ENCODE measurements around the gene KLK7.
A peak's percentile ranks its signal among the peaks of the same experiment; 100 is the strongest.

The KLK7 gene

DNA sequence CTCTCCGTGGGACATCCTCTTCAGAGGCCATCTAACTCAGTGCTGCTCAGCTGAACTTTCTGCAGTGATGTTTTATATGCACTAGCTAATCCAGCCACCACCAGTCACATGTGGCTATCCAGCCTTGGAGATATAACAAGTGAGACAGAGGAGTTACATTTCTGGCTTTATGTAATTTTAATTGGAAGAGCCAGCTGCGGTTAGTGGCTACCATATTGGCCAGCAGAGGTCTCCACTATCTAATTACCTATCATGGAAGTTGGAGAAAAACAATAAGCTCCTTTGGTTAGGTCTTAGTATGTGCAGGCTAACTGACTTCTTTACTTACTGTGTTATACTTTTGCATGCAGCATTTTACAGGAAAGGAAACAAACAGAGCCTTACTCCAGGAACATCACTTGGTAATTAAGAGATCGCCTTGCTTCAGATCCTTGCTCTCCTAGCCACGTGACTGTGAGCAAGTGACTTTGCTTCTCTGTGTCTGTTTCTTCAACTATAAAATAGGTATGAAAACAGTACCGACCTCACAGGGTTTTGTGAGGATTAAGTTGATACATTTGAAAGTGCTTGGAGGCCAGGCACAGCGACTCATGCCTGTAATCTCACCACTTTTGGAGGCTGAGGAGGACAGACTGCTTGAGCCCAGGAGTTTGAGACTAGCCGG is 37.4 kb upstream of the KLK7 start:
- TF ChIP-seq TEAD4 (IDR thresholded peaks at IDR 0.05) (no peak), YY1 (IDR thresholded peaks at IDR 0.05; ENCODE audit: low read depth) (no peak), FOXM1 (IDR thresholded peaks at IDR 0.05; ENCODE audit: borderline replicate concordance, low read depth) (no peak), EP300 (IDR thresholded peaks at IDR 0.05; ENCODE audit: borderline replicate concordance) (no peak), CREB1 (IDR thresholded peaks at IDR 0.05; ENCODE audit: low read depth) (no peak), NFIC (IDR thresholded peaks at IDR 0.05) (no peak), TCF12 (IDR thresholded peaks at IDR 0.05; ENCODE audit: low read depth) (no peak), RAD21 (IDR thresholded peaks at IDR 0.05; ENCODE audit: low read depth) (peak; percentile 43), CEBPB (IDR thresholded peaks at IDR 0.05) (no peak)
- TF ChIP-seq, protein P1, sequence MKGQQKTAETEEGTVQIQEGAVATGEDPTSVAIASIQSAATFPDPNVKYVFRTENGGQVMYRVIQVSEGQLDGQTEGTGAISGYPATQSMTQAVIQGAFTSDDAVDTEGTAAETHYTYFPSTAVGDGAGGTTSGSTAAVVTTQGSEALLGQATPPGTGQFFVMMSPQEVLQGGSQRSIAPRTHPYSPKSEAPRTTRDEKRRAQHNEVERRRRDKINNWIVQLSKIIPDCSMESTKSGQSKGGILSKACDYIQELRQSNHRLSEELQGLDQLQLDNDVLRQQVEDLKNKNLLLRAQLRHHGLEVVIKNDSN (IDR thresholded peaks at IDR 0.05), result peak; percentile 31; the same call in 1 of the 2 replicates

DNA sequence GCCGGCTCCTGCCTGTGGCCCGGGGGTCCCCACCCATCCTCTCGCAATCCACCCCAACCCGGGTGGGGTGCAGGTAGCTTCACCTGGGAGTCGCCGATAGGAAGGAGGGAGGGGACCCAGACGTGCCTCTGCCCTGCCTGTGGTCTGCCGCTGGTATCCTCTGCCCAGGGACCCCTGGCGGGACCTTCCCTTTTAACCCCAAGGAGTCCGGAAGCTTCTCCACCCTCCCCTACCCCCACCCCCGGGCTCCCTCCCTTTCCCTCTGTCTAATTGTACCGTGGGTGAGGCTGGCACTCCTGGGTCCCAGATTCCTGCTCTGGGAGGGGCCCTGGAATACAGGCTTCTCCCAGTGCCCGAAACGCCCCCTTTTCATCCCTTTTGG is 35.8 kb upstream of the KLK7 start, which contains the start of gene KLK10:
KLK10 (minus strand) TSS at position 166 of the 382 bp plus-strand sequence. CDS start 579 bp downstream, outside the sequence.
- no peak for TF ChIP-seq ZBTB7A (IDR thresholded peaks at IDR 0.05; ENCODE audit: low read depth)
- no peak for TF ChIP-seq EP300 (IDR thresholded peaks at IDR 0.05; ENCODE audit: borderline replicate concordance)
- TF ChIP-seq, protein P2, sequence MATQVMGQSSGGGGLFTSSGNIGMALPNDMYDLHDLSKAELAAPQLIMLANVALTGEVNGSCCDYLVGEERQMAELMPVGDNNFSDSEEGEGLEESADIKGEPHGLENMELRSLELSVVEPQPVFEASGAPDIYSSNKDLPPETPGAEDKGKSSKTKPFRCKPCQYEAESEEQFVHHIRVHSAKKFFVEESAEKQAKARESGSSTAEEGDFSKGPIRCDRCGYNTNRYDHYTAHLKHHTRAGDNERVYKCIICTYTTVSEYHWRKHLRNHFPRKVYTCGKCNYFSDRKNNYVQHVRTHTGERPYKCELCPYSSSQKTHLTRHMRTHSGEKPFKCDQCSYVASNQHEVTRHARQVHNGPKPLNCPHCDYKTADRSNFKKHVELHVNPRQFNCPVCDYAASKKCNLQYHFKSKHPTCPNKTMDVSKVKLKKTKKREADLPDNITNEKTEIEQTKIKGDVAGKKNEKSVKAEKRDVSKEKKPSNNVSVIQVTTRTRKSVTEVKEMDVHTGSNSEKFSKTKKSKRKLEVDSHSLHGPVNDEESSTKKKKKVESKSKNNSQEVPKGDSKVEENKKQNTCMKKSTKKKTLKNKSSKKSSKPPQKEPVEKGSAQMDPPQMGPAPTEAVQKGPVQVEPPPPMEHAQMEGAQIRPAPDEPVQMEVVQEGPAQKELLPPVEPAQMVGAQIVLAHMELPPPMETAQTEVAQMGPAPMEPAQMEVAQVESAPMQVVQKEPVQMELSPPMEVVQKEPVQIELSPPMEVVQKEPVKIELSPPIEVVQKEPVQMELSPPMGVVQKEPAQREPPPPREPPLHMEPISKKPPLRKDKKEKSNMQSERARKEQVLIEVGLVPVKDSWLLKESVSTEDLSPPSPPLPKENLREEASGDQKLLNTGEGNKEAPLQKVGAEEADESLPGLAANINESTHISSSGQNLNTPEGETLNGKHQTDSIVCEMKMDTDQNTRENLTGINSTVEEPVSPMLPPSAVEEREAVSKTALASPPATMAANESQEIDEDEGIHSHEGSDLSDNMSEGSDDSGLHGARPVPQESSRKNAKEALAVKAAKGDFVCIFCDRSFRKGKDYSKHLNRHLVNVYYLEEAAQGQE (IDR thresholded peaks at IDR 0.05; ENCODE audit: low read depth), result no peak
- TF ChIP-seq YY1 (IDR thresholded peaks at IDR 0.05; ENCODE audit: low read depth), result no peak
- no peak for TF ChIP-seq TCF12 (IDR thresholded peaks at IDR 0.05; ENCODE audit: low read depth)

DNA sequence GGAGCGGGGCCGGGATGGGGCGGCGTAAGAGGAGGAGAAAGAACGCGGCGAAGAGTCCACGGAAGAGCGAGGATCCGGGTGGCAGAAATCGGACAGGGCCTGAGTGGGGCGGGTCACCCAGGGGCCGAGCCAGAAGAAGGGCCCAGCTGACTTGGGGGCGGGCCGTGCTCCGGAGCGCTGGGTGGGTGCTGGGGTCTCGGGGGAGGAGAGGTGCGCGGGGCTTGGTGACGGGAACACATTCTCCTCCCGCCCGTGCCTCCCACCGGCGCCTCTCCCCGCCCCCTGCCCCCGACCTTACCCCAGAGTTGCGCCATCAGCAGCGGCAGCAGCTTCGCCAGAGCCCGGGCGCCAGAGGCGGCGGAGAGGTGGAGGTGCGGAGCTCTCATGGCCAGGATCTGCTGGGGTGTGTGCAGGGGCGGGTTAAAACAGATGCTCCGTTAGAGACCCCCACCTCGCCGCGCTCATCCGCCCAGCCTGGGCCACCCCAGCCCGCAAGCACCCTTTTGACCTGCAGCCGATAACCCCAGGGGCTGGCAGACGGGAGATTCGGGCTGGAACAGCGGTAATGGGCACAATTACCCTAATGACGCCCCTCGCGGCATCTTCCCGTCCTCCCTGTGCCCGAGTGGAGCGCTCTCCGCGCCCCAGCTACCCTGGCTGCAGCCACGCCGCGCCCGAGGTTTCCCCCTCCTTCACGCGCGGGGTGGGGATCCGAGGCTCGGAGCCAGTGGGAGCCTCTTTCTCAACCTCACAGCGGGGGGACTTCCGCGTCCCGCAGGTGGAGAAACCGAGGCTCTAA is 35.2 kb upstream of the KLK7 start:
- TF ChIP-seq YY1 (IDR thresholded peaks at IDR 0.05; ENCODE audit: low read depth), result no peak
- no peak for TF ChIP-seq TEAD4 (IDR thresholded peaks at IDR 0.05)
- no peak for TF ChIP-seq ZBTB7A (IDR thresholded peaks at IDR 0.05; ENCODE audit: low read depth)
- TF ChIP-seq CEBPB (IDR thresholded peaks at IDR 0.05), result no peak
- TF ChIP-seq TCF12 (IDR thresholded peaks at IDR 0.05; ENCODE audit: low read depth), result no peak
- TF ChIP-seq EP300 (IDR thresholded peaks at IDR 0.05; ENCODE audit: borderline replicate concordance), result no peak
- TF ChIP-seq EGR1 (IDR thresholded peaks at IDR 0.05), result no peak
- no peak for TF ChIP-seq TAF1 (IDR thresholded peaks at IDR 0.05; ENCODE audit: low read depth)
- TF ChIP-seq, protein P3, sequence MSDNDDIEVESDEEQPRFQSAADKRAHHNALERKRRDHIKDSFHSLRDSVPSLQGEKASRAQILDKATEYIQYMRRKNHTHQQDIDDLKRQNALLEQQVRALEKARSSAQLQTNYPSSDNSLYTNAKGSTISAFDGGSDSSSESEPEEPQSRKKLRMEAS (IDR thresholded peaks at IDR 0.05), result no peak
- no peak for TF ChIP-seq RAD21 (IDR thresholded peaks at IDR 0.05; ENCODE audit: low read depth)
- TF ChIP-seq, protein P2 (IDR thresholded peaks at IDR 0.05; ENCODE audit: low read depth), result no peak
- TF ChIP-seq, protein P1 (IDR thresholded peaks at IDR 0.05), result no peak
- TF ChIP-seq FOXM1 (IDR thresholded peaks at IDR 0.05; ENCODE audit: borderline replicate concordance, low read depth), result no peak
- no peak for TF ChIP-seq NFIC (IDR thresholded peaks at IDR 0.05)
- no peak for TF ChIP-seq CREB1 (IDR thresholded peaks at IDR 0.05; ENCODE audit: low read depth)

DNA sequence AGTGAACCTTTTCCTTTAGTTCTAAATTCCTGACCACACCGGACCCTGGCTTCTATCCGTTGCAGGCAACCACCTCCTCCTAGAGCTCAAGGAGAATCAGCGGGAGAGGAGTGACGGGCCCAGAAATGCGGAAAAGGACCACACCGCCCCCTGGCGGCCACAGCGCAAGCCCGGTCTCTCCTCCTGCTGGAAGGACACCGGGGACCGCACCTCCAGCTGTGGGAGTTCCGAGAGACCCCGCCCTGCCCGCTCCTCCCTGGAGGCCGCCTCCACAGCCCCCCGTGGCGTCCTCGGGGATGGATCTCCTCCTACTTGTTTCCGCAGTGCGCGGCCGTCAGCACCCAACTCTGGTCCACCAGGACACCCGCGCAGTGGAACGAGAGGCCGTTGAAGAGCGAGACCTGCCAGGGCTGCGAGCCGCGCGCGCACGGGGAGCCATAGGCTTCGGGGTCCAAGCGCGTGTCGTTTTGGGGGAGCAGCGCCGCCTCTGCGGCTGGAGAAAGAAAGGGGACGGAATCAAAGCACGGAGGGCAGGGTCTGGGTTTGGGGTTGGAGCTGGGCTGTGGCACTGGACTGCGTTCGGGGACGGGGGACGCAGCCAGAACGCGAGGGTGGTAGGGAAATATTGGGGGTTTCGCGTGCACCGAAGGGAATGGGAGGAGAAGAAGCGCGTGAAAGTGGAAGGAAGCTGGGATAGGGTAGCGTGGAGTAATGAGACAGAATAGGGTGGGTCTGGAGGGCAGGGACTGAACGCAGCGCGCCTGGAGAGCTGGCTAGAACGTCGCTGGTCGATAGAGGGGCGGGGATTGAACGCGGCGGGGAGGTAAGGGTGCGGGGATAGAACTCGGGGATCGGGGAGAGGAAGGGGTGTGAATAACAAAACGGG is 33.3 kb upstream of the KLK7 start:
- TF ChIP-seq NFIC (IDR thresholded peaks at IDR 0.05) (no peak), RAD21 (IDR thresholded peaks at IDR 0.05; ENCODE audit: low read depth) (peak; percentile 50; the same call in 1 of the 2 replicates)
- TF ChIP-seq, protein P3 (IDR thresholded peaks at IDR 0.05), result no peak
- TF ChIP-seq, protein P2 (IDR thresholded peaks at IDR 0.05; ENCODE audit: low read depth), result no peak

Data from Ishikawa (cell line).